CD4-positive, alpha-beta T cell treated with Interleukin-12 subunit alpha and Interleukin-12 subunit beta, for 1 hour (primary cell): ENCODE measurements around the gene ZBP1.
A peak's percentile ranks its signal among the peaks of the same experiment; 100 is the strongest.
"Not testable (repeated sequence)": the region's sequence is repeated elsewhere in the genome, so short reads cannot be mapped to it uniquely, and the experiment has no call there.

Experiments used
- DNase-seq: peaks from one replicate; pipeline ENCODE4 v3.0.0-alpha.2; 2020

The ZBP1 gene

DNA sequence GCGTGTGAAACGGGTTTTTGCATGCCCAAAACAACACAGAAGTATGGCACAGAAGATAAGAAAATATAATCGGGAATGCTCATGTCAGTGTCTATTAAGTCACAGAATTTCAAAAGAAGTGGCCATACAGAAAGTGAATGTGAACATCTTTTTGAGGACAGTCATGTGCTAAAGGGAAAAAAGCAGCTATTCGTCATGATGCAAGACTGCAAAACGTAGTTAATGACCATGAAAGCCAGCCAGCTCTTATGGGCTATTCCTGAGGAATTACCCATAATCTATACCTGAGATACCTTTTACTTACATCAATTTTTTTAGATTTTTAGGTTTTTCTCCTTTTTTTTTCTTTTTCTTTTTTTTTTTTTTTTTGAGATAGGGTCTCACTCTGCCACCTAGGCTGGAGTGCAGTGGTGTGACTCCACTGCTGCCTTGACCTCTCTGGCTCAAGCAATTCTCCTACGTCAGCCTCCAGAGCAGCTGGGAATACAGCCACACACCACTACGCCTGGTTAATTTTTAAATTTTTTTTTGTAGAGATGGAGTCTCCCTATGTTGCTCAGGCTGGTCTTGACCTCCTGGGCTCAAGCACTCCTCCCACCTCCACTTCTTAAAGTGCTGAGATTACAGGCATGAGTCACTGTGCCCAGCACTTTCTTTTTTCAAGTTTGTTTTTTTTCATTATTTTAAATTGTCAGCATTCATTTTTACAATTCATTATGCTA lies 18.1 kb upstream of the ZBP1 start:
- no peak for DNase-seq

DNA sequence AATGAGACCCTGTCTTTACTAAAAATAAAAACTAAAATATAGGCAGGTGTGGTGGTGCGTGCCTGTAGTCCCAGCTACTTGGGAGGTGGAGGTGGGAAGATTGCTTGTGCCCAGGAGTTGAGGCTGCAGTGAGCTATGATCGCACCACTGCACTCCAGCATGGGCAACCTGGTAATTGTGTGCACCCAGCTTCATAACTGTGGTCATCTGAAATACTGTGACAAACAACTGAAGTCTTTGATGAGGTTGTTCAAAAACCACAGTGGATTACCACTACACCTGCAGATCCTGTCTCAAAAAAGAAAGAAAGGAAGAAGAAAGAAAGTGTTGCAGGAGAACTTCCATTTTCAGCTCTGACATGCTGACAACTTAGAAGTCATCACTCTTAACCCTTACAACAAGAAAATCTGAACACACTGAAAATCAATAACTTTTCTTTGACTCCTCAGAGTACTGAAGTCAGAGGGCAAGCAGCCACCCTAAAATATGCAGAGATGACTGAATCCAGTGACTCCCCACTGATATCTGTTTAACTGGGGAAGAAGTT lies 13.8 kb upstream of the ZBP1 start:
- peak; percentile 54 for DNase-seq

DNA sequence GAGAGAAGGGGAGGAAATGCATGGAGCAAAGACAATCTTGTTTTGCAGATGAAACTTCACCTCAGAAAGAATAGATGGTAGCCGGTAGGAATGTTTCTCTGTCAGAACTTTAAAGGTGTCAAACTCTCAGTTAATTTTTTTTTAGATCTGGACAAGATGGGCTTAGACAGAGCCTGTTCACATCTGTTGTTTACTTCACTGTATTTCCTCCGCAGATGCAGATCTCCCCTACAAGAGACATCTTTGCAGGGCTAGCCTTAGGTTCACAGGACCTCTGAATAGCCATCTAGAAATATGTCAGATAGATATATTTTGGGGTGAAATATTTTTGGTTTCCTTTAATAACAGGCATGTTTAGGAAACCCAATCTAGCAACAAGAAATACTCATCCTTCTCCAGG lies 12.1 kb upstream of the ZBP1 start:
- no peak for DNase-seq

DNA sequence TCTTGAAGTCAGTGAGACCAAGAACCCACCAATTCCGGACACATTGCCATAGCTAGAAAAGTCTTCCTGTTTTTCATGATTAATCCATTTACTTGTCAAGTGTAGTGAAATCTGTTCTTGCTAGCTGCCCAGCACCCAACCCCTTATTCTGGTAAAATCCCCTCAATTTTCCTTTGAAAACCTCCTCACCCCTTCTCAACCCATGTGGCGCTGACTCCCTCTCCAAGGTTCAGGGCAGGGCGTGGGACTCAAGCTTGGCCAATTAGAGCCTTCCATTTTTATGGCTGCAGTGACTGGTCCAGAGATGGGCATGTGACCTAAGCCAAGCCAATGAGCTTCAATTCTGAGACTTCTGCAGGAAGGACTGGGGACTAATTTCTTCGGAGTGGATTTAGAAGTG lies 9.8 kb upstream of the ZBP1 start:
- peak; percentile 30 for DNase-seq

DNA sequence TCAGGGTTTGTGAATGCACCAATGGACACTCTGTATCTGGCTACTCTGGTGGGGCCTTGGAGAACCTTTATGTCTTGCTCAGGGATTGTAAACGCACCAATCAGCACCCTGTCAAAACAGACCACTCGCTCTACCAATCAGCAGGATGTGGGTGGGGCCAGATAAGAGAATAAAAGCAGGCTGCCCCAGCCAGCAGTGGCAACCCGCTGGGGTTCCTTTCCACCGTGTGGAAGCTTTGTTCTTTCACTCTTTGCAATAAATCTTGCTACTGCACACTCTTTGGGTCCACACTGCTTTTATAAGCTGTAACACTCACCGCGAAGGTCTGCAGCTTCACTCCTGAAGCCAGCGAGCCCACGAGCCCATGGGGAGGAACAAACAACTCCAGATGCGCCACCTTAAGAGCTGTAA lies 9.3 kb upstream of the ZBP1 start:
- peak; percentile 43 for DNase-seq

DNA sequence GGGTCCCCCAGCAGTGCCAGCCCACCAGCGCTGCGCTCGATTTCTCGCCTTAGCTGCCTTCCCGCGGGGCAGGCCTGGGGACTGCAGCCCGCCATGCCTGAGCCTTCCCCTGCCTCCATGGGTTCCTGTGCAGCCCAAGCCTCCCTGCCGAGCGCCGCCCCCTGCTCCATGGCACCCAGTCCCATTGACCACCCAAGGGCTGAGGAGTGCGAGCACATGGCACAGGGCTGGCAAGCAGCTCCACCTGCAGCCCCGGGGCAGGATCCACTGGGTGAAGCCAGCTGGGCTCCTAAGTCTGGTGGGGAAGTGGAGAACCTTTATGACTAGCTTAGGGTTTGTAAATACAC lies 8.7 kb upstream of the ZBP1 start:
- DNase-seq = not testable (repeated sequence)

DNA sequence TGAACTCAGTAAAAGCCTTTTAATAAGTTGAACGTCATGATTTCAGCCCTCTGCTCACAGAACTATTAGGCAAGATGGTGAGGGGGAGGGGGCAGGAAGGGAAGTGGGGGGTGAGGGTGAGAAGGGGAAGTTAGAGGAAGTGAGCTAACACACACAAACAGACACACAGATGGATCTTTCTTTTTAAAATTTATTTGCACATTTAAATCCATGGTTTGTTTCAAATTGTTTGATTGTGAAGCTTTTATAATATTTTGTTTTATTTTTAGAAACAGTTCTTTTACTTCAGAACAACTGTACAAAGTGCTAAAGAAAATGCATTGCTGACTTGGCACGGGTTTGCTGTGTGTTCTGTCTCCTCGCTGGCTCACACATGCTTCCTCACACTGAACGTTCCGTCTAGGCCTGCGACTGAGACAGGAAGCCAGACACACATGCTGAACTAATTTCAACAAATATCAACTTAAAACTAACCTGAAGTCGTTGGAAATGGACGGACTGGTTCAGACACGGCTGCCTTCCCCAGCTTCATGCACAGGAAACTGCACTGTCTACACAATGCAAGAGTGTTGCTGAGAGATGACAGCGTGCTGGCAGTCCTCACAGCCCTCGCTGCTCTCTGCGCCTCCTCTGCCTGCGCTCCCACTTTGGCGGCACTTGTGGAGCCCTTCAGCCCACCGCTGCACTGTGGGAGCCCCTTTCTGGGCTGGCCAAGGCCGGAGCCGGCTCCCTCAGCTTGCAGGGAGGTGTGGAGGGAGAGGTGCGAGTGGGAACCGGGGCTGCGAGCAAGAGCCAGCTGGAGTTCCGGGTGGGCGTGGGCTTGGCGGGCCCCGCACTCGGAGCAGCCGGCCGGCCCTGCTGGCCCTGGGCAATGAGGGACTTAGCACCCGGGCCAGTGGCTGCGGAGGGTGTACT lies 8.1 kb upstream of the ZBP1 start:
- peak; percentile 72 for DNase-seq

DNA sequence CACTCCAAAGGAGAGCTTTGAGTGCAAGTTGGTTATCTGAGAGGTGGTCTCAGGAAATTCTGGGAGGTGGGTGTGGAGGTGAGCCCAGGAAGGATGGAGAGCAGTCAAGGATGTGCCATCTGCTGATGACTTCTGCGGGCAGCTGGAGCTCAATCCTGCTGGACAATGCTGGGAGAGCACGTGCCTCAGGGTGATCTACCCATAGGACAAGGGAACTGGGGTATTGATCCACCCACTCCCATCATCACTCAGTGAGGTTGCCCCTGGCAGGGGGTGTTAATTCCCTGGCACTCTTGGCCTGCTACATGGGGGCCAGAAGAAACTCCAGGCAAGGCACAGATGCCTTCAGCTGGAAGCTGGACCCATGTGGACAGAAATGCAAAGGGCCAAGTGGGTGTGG lies 7.1 kb upstream of the ZBP1 start:
- DNase-seq = no peak

DNA sequence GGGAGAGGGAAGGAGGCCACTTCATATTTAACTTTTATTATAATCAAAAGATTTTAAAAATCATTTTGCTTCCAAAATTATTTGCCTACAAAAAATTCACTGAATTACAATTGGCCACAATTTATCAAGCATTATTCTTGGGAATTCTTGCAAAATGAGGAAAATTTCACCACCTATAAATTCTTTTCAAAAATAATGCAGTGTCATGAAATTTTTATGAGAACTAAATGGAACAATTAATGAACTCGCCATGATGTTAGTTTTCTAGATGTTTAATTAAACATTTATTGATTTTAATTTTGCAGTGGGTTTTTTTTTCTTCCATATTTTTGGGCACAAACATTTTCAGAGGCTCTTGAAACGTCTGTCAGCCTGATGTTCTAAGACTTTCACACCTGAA lies 5.8 kb upstream of the ZBP1 start:
- no peak for DNase-seq

DNA sequence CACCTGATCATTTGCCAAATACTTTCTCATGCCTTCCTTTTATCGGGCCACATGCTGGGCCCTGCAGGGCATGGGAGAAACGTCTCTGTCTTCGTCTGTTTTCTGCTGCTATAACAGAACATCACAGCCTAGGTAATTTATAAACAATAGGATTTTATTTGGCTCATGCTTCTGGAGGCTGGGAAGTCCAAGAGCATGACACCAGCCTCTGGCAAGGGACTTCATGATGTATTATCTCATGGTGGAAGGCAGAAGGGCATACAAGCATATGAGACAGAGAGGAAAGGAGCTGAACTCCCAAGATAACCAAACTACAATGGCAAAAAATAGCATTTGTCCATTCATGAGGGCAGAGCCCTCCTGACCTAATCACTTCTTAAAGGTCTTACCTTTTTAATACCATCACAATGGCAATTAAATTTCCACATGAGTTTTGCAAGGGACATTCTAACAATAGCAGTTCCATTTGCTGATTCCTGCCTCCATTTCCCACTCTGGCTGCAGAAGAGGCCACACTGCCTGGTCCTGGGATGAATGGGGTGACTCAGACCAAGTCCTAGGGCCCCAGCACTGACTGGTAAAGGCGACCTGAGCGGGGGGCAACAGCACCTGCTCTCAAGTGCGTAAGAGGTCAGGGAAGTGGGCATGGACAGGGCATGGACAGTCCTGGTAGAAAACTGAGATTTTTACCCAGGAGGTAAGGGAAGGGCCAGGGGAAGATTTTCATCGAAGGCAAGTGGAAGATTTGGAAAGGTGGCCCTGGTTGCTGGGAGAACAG lies 5.1 kb upstream of the ZBP1 start:
- DNase-seq = no peak

DNA sequence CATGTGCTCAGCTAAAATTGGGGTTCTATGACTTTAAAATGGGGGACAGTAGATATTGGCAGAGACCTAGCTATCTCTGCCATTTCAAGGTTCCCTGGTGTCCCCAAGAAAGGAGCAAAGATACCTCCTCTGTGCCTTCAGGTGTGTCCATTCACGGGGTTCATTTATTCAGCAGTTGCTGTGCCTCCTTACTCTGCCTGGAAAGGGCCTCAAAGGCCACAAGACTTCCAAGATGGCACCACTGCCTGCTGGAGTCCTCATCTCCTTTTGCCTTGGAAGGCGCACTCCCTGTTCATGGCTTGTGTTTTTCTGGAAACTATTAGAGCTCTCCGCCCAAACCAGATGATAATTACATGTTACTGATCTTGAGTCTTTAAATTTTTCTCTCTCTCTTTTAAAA lies 3.9 kb upstream of the ZBP1 start:
- DNase-seq = no peak

DNA sequence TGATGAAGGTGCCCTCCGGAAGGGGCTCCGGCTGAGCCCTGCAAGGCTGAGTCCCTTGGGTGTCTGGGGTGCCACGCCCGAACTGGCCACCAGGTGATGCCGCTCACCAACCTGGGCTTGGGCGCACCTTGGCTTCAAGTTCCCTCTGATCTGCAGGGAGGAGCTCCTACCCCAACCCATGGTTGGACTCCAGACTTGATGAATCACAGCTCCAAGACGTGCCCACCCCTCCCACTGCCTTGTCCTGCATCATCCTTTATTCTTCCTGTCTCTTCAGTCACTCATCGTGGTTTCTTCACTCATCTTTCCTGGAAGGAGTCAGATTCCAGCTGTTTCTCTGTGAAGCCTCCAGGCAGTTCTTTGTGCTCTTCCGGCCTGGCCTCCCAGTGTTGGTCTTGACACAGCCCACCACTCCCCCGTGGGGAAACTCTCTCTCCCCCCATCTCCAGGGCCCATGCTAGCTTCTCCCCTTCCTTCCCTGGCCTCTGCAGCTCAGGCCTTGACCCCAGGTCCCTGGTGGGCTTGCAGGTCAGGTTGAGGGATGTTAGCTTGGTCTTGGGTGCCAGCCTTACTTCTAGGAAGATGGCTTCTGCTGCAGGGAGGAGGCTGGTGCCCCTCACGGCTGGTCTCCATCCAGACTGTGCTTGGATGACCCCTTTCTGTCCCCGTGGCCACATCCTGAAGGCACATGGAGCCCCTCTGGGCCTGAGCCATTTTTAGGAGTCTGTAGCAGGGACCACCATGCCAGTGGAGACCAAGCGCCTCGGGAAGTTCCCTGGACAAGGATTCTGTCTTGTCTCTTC lies 2.6 kb upstream of the ZBP1 start:
- peak; percentile 76 for DNase-seq

DNA sequence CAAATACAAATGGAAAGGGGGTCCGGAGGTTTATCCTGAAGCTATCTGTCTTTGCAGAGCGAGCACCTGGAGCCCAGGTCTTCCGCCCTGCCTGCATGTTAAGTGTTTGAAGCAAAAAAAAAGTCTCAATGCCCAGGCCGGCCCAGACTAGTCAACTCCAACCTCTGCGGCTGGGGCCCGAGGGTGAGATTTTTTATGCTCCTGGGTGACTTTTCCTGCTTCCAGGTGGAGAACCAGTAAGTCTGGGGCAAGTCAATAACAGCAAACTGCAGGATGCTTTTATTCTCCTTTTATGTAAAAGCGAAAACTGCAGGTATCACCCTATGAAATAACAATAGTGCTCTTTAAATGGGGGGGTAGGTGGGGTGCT lies 2.0 kb upstream of the ZBP1 start:
- DNase-seq = no peak

DNA sequence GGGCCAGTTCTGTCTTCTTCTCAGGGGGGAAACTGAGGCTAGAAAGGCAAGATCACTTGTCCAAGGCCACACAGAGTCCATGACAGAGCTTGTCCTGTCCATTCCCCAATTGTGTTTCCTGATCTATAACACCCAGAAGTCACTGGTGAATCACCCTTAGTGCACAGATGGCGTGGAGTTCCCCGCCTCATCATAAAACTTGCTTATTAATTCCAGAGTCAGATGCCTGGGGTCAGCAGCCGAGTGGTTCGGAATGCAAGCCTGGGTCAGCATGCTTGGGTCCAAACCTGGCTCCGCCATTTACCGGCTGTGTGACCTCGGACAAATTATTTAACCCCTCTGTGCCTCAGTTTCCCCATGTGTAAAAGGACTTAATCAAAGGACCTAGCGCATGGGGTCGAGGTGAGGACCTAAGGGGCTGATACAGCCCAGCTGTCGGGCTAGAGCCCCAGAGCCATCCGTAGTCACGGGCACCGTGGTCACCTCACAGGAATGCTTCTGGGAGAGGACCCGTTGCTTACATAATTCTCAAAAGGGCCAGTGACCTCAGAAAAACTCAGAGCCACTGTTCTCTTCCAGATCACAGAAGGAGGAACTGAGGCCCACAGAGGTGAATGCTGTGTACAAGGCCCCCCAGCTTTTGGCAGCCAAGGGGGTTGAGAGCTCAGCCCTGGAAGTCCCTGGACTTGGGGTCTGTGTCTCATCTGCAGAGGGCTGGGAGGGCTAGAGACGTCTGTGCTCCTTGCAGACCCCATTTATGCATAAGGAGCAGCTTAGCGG lies 1.4 kb upstream of the ZBP1 start:
- no peak for DNase-seq

DNA sequence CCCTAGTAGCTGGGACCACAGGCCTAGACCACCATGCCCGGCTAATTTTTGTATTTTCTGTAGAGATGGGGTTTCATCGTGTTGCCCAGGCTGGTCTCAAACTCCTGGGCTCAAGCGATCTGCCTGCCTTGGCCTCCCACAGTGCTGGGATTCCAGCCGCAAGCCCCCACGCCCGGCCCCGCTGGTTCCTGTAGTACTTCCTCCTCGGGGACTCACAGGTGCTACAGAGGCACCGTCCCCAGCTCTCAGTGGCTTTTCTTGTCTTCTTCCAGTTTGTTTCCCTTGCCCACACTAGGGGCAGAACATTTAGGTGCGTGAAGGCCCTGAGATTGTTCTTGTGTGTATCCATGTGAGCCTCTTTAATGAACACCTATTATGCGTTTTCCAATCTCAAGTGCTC lies 773 bp upstream of the ZBP1 start:
- no peak for DNase-seq

DNA sequence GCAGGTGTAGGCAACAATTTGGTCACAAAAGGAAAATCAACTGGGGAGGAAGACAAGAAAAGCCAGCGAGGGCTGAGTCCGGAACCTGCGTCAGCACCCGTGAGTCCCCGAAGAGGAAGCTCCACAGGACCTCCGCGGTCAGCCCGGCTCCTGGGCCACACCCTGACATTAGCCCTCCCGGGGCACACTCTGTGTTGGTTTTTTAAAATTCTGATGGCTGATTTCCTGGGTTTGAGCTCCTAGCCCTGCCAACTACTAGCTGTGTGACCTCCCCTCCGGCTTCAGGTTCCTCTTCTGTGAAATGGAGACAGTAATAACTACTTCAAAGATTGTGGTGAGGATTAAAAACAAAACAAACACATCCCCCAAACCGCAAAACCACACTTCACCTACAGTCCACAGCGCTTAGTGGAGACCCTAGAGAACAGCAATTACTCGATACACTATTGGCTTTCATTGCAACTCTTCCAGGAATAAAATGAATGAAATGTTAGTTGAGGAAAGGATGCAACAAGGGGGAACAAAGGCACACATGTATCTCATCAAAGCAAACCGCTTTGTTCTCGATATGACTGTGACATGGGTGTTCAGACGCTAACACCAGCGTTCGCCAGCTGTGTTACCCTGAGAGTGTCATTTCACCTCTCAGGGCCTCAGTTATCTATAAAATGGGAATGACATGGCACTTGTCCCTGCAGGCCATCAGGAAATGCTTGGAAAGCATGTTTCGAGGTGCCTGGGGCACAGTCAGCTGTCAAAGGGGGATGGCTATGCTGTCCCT lies 985 bp downstream of the ZBP1 start:
- peak; percentile 80 for DNase-seq

DNA sequence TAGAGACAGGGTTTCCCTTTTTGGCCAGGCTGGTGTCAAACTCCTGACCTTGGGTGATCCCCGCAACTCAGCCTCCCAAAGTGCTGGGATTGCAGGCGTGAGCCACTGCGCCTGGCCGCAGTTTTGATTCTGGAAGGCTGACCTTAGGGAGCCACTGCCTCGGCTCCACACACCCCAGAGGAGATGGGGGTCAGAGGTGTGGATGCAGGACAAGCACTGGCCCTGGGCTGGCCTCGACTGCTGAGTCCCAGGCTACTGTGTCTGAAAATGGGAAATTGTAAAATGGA lies 1.5 kb downstream of the ZBP1 start:
- no peak for DNase-seq

DNA sequence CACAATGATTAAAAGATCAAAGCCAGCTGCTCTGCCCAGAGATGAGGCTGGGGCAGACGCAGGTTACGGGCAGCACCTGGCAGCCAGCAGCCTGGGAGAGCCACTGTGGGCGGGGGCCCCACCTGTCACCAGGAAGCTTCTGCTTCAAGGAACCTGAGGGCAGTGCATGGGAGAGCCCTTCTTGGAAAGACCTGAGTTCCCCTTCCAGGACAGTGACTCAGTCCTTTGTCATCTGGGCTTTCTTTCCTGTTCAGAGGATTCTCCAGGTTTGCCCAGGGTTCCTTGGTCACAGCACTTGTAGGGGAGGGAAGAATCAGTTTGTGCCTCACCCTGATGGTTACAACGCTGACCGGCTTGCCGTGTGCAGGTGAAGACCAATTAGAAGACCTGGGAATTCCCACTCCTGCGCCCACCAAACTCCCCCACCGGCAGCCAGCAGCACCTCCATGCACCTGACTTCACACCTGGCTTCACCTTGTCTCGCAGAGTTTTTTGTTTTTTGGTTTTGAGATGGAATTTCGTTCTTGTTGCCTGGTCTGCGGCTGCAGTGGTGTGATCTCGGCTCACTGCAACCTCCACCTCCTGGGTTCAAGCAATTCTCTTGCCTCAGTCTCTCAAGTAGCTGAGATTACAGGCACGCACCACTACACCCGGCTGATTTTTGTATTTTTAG lies 2.0 kb downstream of the ZBP1 start:
- peak; percentile 13 for DNase-seq

DNA sequence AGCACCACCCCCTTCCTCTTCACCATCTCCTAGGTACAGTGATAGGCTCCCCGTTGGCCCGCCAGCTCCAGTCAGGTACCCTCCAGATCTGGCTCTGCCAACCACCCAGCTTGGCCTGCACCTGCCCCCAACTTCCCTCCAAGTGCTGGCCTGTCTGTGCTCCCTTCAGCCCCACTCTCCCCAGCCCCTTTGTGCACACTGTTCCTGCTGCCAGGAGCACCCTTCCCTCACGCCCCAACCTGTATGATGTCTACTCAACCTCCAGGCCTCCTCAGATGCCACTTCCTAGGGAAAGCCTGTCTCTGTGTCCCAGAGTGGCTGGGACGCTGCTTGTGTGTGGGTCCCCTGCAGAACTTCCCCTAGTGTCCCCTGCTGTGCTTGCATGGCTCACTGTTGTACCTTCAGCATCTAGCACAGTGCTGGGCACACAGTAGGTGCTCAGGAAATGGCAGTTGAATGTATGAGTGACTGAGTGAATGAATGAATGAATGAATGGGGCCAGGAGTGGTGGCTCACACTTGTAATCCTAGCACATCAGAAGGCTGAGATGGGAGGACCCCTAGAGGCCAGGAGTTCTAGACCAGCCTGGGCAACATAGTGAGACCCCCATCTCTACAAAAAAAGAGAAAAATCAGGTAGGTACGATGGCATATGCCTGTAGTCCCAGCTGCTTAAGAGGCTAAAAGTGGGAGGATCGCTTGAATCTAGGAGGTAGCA lies 3.0 kb downstream of the ZBP1 start:
- DNase-seq = no peak
